ENCODE results near the gene TMEM134. TPM values are rescaled to one million over a fixed set of nuclear protein-coding genes. Genes with fewer than 3 reads are reported as not detected.

Gene TMEM134
- total and polyA plus RNA-seq, 9 of the 15 experiments (the other 6 are each of a cell fraction or from before 2014, with no cell fraction given) = 0.63 to 48.4 (median 10.7) TPM

- TF ChIP-seq NR2C2 (CRISPR knock-in tag; IDR thresholded peaks at IDR 0.05) (peak; percentile 58; the same call in 1 of the 2 replicates), NR2C2 (tag; IDR thresholded peaks at IDR 0.05) (peak; percentile 71), CHD4 (IDR thresholded peaks at IDR 0.05; ENCODE audit: insufficient read depth, insufficient replicate concordance, low read depth, low read length, poor library complexity, severe bottlenecking) (no peak), SUPT5H (IDR thresholded peaks at IDR 0.05) (peak; percentile 90), ZNF785 (CRISPR knock-in tag; IDR thresholded peaks at IDR 0.05) (no peak), HDAC6 (IDR thresholded peaks at IDR 0.05; ENCODE audit: low read depth, low read length) (no peak), MEF2D (tag; conservative IDR thresholded peaks at IDR 0.05; ENCODE audit: low read depth) (no peak), DACH1 (IDR thresholded peaks at IDR 0.05; ENCODE audit: partially characterized antibody) (peak; percentile 16), SAFB (IDR thresholded peaks at IDR 0.05; ENCODE audit: borderline replicate concordance, low read depth, low read length) (no peak), RFX5 (IDR thresholded peaks at IDR 0.05; ENCODE audit: low read depth, low read length) (no peak), NKRF (IDR thresholded peaks at IDR 0.05; ENCODE audit: borderline replicate concordance) (peak; percentile 51; the same call in 1 of the 2 replicates), DLX4 (CRISPR knock-in tag; IDR thresholded peaks at IDR 0.05) (no peak), ZNF408 (CRISPR knock-in tag; IDR thresholded peaks at IDR 0.05; ENCODE audit: low read depth) (no peak), IFI16 (CRISPR knock-in tag; IDR thresholded peaks at IDR 0.05) (no peak), KLF6 (CRISPR knock-in tag; IDR thresholded peaks at IDR 0.05; ENCODE audit: borderline replicate concordance) (no peak), ZNF263 (CRISPR knock-in tag; IDR thresholded peaks at IDR 0.05; ENCODE audit: borderline replicate concordance) (no peak; the same call in 1 of the 2 replicates), PTRF (tag; IDR thresholded peaks at IDR 0.05) (no peak), PRDM10 (IDR thresholded peaks at IDR 0.05; ENCODE audit: partially characterized antibody) (peak; percentile 64)
- TF ChIP-seq, protein P1, sequence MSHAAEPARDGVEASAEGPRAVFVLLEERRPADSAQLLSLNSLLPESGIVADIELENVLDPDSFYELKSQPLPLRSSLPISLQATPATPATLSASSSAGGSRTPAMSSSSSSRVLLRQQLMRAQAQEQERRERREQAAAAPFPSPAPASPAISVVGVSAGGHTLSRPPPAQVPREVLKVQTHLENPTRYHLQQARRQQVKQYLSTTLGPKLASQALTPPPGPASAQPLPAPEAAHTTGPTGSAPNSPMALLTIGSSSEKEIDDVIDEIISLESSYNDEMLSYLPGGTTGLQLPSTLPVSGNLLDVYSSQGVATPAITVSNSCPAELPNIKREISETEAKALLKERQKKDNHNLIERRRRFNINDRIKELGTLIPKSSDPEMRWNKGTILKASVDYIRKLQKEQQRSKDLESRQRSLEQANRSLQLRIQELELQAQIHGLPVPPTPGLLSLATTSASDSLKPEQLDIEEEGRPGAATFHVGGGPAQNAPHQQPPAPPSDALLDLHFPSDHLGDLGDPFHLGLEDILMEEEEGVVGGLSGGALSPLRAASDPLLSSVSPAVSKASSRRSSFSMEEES (CRISPR knock-in tag; IDR thresholded peaks at IDR 0.05) = no peak
Observed at GRCh38 chr11:67428052-67429001, 40.7 kb downstream of the TMEM134 start, which contains the start of gene RPS6KB2 (continued).

Data from K562 (cell line).